Activated CD8-positive, alpha-beta T cell treated with anti-CD3 and anti-CD28 coated beads for 36 hours (primary cell): Measurements from ENCODE around the gene SLC5A2. TPM values are rescaled to one million over a fixed set of nuclear protein-coding genes. Genes with fewer than 3 reads are reported as not detected.
"Not testable (repeated sequence)": the region's sequence is repeated elsewhere in the genome, so short reads cannot be mapped to it uniquely, and the experiment has no call there.

Experiments used
- ATAC-seq: fragments of 200-7000 bp; cut with Tn5 transposase; one replicate; pipeline ENCODE4 v1.10.0; 2021; ENCODE audit warnings: mild to moderate bottlenecking, moderate library complexity
- CTCF ChIA-PET: fragments of 350-600 bp; sonication (Branson Sonifier 250); formaldehyde crosslinking; loops from one replicate; lab custom pipeline; 2021; ENCODE audit warnings: antibody characterized with exemption; lab: Charles Lee
- POLR2A ChIA-PET: fragments of 350-600 bp; sonication (Branson Sonifier 250); formaldehyde crosslinking; loops from one replicate; lab custom pipeline; 2021; ENCODE audit warnings: antibody characterized with exemption; lab: Charles Lee
- DNase-seq: peaks from one replicate; pipeline ENCODE4 v3.0.0-alpha.2; 2020
- H3K27ac Mint-ChIP-seq: one replicate; pipeline ENCODE4 v1.8.0; 2021; ENCODE audit warnings: mild to moderate bottlenecking, mixed read lengths
- H3K27me3 Mint-ChIP-seq: one replicate; pipeline ENCODE4 v1.8.0; 2021; ENCODE audit warnings: mixed read lengths
- H3K36me3 Mint-ChIP-seq: one replicate; pipeline ENCODE4 v1.8.0; 2021; ENCODE audit warnings: low read depth, mixed read lengths
- H3K4me1 Mint-ChIP-seq: one replicate; pipeline ENCODE4 v1.8.0; 2021; ENCODE audit warnings: low read depth, mixed read lengths
- H3K4me3 Mint-ChIP-seq: one replicate; pipeline ENCODE4 v1.8.0; 2021; ENCODE audit warnings: mild to moderate bottlenecking, moderate library complexity, mixed read lengths
- H3K9me3 Mint-ChIP-seq: one replicate; pipeline ENCODE4 v1.8.0; 2021; ENCODE audit warnings: mixed read lengths
- intact Hi-C: fragments of 100-400 bp; cut with micrococcal nuclease; formaldehyde crosslinking; loops from one replicate; pipeline ENCODE4 v1.10.0; 2022
- total RNA-seq, 2 experiments: library from RNA; stranded (reverse); gene quantifications; one replicate each; pipeline ENCODE4 v1.2.3, GENCODE V29; 2021
- TF ChIP-seq, protein P1 (sequence below): fragments of 200-600 bp; IDR thresholded peaks from one replicate; pipeline ENCODE4 v1.8.0; 2022; ENCODE audit warnings: antibody characterized with exemption, mild to moderate bottlenecking

The SLC5A2 gene
- total RNA-seq, 2 experiments from 2014 or later: not detected

DNA sequence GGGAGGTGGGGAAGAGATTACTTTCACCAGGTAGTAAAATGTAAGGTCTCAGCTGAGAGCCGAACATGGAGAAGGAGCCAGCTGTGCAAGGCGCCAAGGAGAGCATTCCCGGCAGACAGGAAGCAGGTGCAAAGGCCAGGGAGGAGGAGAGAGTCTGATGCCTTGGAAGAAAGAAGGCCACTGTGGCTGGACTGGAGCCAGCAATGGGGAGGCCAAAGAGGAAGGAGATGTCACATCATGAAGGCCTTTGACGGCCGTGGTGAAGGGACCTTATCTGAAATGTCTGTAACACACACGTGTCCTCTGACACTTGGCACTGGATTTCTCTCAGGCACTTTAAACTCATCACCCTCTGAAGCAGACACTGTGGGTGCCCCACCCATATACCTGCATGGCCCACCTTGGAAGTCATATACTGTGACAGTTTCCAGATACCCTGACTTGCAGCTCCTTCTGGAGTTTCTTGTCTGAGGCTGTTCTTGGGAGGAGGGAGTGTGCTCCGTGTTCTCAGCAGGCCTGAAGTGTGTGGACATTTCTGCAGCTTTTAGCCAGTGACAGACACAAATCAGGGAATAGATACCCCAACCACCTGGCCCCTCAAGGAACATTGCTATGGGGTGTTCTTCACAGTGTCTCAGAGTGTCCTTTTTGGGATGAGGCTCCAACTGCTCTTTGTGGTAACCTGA lies 1.9 kb upstream of the SLC5A2 start:
- no peaks in the 10 kb centered on the region for H3K36me3 Mint-ChIP-seq
- ChIA-PET POLR2A (no interaction called here), CTCF (interaction anchor here (2.5 kb wide), 1 partner anchor 21 kb away, joined by 7 read pairs; the partner anchor contains the start of gene ARMC5)
- H3K4me1 Mint-ChIP-seq: peaks cover 16% of the 10 kb centered on the region
- H3K9me3 Mint-ChIP-seq: no peaks in the 10 kb centered on the region
- DNase-seq (no peak), ATAC-seq (no peak)
- TF ChIP-seq, protein P1, sequence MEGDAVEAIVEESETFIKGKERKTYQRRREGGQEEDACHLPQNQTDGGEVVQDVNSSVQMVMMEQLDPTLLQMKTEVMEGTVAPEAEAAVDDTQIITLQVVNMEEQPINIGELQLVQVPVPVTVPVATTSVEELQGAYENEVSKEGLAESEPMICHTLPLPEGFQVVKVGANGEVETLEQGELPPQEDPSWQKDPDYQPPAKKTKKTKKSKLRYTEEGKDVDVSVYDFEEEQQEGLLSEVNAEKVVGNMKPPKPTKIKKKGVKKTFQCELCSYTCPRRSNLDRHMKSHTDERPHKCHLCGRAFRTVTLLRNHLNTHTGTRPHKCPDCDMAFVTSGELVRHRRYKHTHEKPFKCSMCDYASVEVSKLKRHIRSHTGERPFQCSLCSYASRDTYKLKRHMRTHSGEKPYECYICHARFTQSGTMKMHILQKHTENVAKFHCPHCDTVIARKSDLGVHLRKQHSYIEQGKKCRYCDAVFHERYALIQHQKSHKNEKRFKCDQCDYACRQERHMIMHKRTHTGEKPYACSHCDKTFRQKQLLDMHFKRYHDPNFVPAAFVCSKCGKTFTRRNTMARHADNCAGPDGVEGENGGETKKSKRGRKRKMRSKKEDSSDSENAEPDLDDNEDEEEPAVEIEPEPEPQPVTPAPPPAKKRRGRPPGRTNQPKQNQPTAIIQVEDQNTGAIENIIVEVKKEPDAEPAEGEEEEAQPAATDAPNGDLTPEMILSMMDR: no peak
- intact Hi-C loops: no loop called here
- no peak overlapping the region for H3K27ac Mint-ChIP-seq
- no peaks in the 10 kb centered on the region for H3K27me3 Mint-ChIP-seq
- H3K4me3 Mint-ChIP-seq: no peak overlapping the region

DNA sequence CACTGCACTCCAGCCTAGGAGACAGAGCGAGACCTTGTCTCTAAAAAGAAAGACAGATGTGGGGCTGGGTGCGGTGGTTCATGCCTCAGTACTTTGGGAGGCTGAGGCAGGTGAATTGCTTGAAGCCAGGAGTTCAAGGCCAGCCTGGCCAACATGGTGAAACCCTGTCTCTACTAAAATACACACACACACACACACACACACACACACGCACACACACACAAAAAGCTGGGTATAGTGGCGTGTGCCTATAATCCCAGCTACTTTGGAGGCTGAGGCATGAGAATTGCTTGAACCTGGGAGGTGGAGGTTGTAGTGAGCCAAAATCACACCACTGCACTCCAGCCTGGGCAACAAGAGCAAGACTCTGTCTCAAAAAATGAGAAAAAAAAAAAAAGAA lies 1.1 kb downstream of the SLC5A2 start:
- DNase-seq, CTCF ChIA-PET, H3K36me3 Mint-ChIP-seq, H3K27ac Mint-ChIP-seq, H3K4me1 Mint-ChIP-seq, H3K27me3 Mint-ChIP-seq, ATAC-seq, intact Hi-C loops, H3K9me3 Mint-ChIP-seq, H3K4me3 Mint-ChIP-seq: not testable (repeated sequence)
- POLR2A ChIA-PET: interaction anchor here (0.7 kb wide), 1 partner anchor 20 kb away, joined by 5 read pairs; no protein-coding TSS in a partner anchor

DNA sequence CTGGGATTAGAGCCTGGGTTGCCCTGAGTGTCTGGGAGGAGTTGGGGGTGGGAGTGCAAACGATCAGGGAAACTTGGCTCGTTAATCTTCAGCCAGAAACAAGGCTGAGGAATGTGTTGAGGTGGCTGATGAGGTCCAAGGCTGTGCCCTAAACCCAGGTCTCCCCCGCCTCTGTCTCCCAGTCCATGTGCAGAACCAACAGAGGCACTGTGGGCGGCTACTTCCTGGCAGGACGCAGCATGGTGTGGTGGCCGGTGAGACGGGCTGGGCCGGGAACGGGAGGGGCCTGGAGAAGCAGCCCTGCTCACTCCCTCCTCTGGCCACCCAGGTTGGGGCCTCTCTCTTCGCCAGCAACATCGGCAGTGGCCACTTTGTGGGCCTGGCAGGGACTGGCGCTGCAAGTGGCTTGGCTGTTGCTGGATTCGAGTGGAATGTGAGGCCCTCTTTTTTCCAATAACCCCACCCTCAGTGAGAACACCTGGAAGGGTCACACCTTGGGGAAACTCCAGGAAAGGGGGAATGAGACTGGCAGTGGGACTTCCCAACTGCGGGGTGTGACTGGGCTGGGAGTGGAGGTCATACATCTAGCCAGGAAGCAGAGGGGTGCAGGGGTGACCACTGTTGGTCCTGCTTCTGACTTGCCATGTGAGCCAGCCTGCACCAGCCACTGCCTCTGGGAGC lies 1.7 kb downstream of the SLC5A2 start:
- no peak overlapping the region for H3K4me3 Mint-ChIP-seq
- no peak for DNase-seq
- H3K9me3 Mint-ChIP-seq: no peaks in the 10 kb centered on the region
- no peaks in the 10 kb centered on the region for H3K36me3 Mint-ChIP-seq
- POLR2A ChIA-PET: interaction anchor here (0.7 to 1.5 kb wide), 3 partner anchors 8 to 23 kb away, joined by 3 to 5 read pairs (median 5); no protein-coding TSS in a partner anchor
- TF ChIP-seq, protein P1: no peak
- CTCF ChIA-PET: no interaction called here
- intact Hi-C loops: no loop called here
- H3K27ac Mint-ChIP-seq: no peak overlapping the region
- H3K27me3 Mint-ChIP-seq: no peaks in the 10 kb centered on the region
- no peak for ATAC-seq
- H3K4me1 Mint-ChIP-seq: peaks cover 3% of the 10 kb centered on the region

DNA sequence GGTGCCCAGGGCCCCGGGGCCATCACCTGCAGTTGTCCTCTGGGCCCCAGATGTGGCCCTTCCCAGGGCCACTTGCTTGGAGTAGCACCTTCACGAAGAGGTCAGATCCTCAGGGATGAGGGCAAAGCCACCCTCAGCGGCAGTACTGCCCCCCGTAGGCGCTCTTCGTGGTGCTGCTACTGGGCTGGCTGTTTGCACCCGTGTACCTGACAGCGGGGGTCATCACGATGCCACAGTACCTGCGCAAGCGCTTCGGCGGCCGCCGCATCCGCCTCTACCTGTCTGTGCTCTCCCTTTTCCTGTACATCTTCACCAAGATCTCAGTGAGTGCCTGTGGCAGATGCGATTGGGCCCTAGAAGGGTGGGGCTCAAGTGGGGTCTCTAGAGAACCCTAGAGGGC lies 2.6 kb downstream of the SLC5A2 start:
- Mint-ChIP-seq H3K4me3 (no peak overlapping the region), H3K4me1 (peaks cover 3% of the 10 kb centered on the region), H3K9me3 (no peaks in the 10 kb centered on the region), H3K36me3 (no peaks in the 10 kb centered on the region), H3K27ac (no peak overlapping the region), H3K27me3 (no peaks in the 10 kb centered on the region)
- ChIA-PET CTCF (no interaction called here), POLR2A (interaction anchor here (1.1 to 1.5 kb wide), 2 partner anchors 9 to 22 kb away, joined by 3 to 5 read pairs; no protein-coding TSS in a partner anchor)
- intact Hi-C loops: no loop called here
- ATAC-seq (no peak), DNase-seq (no peak)
- TF ChIP-seq, protein P1: no peak

DNA sequence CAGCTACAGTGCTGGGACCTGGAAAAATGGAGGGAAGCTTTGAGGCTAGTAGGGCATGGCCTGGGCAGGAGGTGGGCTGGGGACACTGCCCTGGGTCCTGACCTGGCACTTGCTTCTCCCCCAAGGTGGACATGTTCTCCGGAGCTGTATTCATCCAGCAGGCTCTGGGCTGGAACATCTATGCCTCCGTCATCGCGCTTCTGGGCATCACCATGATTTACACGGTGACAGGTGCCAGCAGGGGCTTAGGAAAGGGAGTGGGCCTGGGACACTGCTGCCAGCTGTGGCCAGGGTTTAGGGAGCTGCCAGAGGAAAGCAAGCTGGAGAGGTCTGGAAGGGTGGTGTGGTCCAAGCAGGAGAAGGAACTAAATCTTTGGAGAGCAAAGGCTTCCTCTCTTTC lies 3.1 kb downstream of the SLC5A2 start:
- H3K4me1 Mint-ChIP-seq: peaks cover 3% of the 10 kb centered on the region
- no peak overlapping the region for H3K27ac Mint-ChIP-seq
- H3K4me3 Mint-ChIP-seq: no peak overlapping the region
- CTCF ChIA-PET: no interaction called here
- no peaks in the 10 kb centered on the region for H3K36me3 Mint-ChIP-seq
- POLR2A ChIA-PET: interaction anchor here (1.5 kb wide), 1 partner anchor 9 kb away, joined by 5 read pairs; no protein-coding TSS in a partner anchor
- TF ChIP-seq, protein P1: no peak
- ATAC-seq (no peak), DNase-seq (no peak)
- intact Hi-C loops: no loop called here
- no peaks in the 10 kb centered on the region for H3K9me3 Mint-ChIP-seq
- H3K27me3 Mint-ChIP-seq: no peaks in the 10 kb centered on the region
